WERI-Rb-1 (cell line): Measurements from ENCODE around the gene KISS1R.

Experiments
- DNase-seq: peaks from one replicate; pipeline ENCODE4 v3.0.0-alpha.2; 2020
- H3K27ac ChIP-seq: fragments of 250-450 bp; sonication (Bioruptor Pico); 2 replicates; pipeline ENCODE4 v1.5.1; 2020; ENCODE audit warnings: mild to moderate bottlenecking, moderate library complexity
- H3K27me3 ChIP-seq: fragments of 250-450 bp; sonication (Bioruptor Pico); 2 replicates; pipeline ENCODE4 v1.5.1; 2021; ENCODE audit warnings: mild to moderate bottlenecking, low read depth, moderate library complexity; ENCODE audit not compliant: insufficient read depth, severe bottlenecking
- H3K36me3 ChIP-seq: fragments of 250-450 bp; sonication (Bioruptor Pico); 2 replicates; pipeline ENCODE4 v1.5.1; 2020; ENCODE audit warnings: mild to moderate bottlenecking, moderate library complexity
- H3K4me3 ChIP-seq: 2 replicates; pipeline ENCODE4 v1.5.1; 2011; ENCODE audit warnings: low read depth, mild to moderate bottlenecking, control low read depth, low read length
- H3K9me3 ChIP-seq: fragments of 250-450 bp; sonication (Bioruptor Pico); 2 replicates; pipeline ENCODE4 v1.5.1; 2021; ENCODE audit warnings: mild to moderate bottlenecking, moderate library complexity; ENCODE audit not compliant: severe bottlenecking
- CTCF ChIP-seq: IDR thresholded peaks from 2 replicates; pipeline ENCODE4 v1.5.1; 2011; ENCODE audit warnings: low read depth, mild to moderate bottlenecking, control low read depth, inconsistent platforms, low read length

KISS1R gene

DNA sequence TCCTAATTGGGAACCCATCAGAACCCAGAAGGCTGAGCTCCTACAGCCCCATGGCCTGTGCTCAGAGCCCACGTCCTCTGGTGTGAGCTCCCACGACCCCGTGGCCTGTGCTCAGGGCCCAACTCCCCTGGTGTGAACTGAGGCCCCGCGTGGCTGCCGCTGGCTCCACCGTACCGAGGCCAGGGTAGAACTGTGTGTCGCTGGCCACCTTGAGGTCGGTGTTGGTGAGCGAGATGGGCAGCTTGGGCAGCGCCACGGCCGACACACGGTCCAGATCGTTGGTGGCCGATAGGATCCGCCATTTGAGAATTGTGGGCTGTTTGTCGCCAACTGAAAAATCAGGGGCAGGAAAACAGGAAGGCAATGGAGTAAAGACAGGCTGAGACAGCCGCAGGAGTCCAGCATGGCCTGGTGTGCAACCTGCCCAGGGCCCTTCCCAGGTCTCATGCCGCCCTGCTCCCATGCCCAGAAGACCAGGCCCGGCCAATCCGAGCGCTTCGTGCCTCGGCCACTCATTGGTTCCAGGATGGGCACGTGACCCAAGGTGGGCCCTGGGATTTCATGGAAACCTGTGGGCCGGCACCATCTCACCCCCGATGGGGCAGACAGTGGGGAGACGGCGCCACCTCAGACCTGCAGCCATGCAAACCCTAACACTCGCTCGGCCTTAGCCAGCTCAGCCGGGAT lies 35.6 kb upstream of the KISS1R start:
- Histone ChIP-seq H3K9me3 (no peaks in the 10 kb centered on the region), H3K27ac (no peak overlapping the region), H3K4me3 (no peak overlapping the region), H3K27me3 (no peaks in the 10 kb centered on the region), H3K36me3 (peaks cover 58% of the 10 kb centered on the region)
- TF ChIP-seq CTCF = no peak
- no peak for DNase-seq

- H3K9me3 ChIP-seq = no peaks in the 10 kb centered on the region
- DNase-seq = no peak
- H3K27ac ChIP-seq = no peak overlapping the region
- H3K27me3 ChIP-seq = no peaks in the 10 kb centered on the region
- TF ChIP-seq CTCF = no peak
- no peak overlapping the region for H3K4me3 ChIP-seq
- peaks cover 67% of the 10 kb centered on the region for H3K36me3 ChIP-seq
Observed at GRCh38 chr19:882871-883497, 34.1 kb upstream of the KISS1R start.

- DNase-seq = no peak
- Histone ChIP-seq H3K27ac (no peak overlapping the region), H3K9me3 (no peaks in the 10 kb centered on the region), H3K36me3 (peaks cover 75% of the 10 kb centered on the region), H3K27me3 (no peaks in the 10 kb centered on the region), H3K4me3 (no peak overlapping the region)
- TF ChIP-seq CTCF = no peak
Observed at GRCh38 chr19:883661-884211, 33.4 kb upstream of the KISS1R start.

DNA sequence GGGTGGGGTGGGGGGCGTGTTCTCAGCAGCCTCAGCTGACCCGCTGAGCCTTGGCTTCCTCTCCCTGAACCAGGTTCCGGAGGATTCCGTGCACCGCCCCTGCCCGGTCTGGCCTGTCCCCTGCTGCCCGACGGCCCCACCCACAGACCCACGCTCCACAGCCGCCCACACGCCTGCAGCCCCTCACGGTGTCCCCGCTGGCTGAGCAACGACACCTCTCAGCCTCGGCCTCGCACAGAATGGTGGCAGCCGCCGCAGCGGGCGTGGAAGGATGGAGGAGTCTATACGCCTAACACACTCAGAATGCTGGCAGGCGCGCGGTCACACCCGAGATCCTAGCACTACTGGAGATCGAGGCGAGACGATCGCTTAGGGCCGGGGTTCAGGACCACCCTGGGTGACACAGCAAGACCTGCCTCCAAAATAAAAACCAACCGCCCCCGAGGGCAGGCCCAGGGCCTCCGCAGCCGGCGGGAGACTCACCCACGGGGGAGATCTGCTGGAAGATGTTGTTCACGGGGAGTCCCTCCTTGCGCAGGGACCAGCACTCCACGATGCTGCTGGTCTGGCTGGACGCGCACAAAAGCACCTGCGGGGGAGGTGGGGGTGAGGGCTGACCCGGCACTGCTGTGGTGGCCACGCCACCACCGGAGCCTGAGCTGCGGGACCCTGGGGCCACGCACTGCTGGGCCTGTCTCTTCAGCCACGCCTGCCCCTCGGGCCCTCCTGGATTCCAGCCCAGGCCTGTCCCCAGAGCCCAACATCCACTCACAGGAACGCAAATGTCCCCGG lies 32.5 kb upstream of the KISS1R start:
- H3K27ac ChIP-seq = no peak overlapping the region
- no peaks in the 10 kb centered on the region for H3K9me3 ChIP-seq
- no peak overlapping the region for H3K4me3 ChIP-seq
- TF ChIP-seq CTCF = no peak
- DNase-seq = no peak
- peaks cover 80% of the 10 kb centered on the region for H3K36me3 ChIP-seq
- H3K27me3 ChIP-seq = no peaks in the 10 kb centered on the region

GRCh38 chr19:885536-886224 lies 31.5 kb upstream of the KISS1R start:
- no peak overlapping the region for H3K4me3 ChIP-seq
- H3K27me3 ChIP-seq = no peaks in the 10 kb centered on the region
- no peak for DNase-seq
- no peak for TF ChIP-seq CTCF
- H3K27ac ChIP-seq = no peak overlapping the region
- H3K9me3 ChIP-seq = no peaks in the 10 kb centered on the region
- peaks cover 88% of the 10 kb centered on the region for H3K36me3 ChIP-seq
